Medulla oblongata (tissue), 1 donor: ENCODE results near the gene NQO2.
A peak's percentile ranks its signal among the peaks of the same experiment; 100 is the strongest.

Experiments used
- DNase-seq: peaks from one replicate; pipeline ENCODE4 v3.0.0-alpha.2; 2015; ENCODE audit errors: extremely low spot score

Gene NQO2, protein sequence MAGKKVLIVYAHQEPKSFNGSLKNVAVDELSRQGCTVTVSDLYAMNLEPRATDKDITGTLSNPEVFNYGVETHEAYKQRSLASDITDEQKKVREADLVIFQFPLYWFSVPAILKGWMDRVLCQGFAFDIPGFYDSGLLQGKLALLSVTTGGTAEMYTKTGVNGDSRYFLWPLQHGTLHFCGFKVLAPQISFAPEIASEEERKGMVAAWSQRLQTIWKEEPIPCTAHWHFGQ

DNA sequence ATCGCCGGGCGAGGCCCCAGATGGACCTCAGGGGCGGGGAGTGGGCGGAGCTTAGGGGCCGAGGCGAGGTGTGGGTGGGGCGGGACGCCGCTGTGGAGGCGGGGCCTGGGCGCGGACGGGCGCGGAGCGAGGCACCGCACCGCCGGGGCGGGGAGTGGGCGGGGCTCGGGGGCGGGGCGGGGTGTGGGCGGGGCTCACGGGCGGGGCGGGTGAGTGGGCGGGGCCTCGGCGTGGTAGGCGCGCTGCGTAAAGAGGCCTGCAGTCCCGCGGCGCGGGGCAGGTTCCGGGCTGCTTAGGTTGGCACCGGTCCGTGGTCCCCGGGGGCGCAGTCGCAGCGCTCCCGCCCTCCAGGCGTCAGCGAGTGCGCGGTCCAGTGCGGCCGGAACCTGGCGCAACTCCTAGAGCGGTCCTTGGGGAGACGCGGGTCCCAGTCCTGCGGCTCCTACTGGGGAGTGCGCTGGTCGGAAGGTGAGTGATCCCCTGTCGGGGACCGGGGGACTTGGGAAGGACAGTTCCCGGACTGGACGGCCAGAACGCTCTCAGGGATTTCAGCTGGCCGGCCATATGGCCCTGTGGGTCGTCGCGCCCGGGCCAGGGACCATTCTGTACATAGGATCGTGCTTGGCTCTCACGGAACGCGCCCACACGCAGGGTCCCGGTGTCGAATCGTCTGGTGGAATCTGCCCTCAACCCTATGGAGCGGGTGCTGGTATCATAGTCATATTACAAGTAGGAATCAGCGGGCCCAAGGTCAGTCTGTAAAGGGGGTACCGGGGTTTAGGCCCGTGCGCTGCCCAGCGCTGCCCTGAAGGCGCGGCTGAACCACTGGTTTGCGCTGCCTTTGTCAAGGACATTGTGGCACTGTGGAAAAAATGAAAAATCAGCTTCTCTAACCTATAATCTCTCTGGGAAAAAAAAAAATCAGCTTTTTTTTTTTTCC, at the start of gene NQO2:
NQO2 (plus strand) TSS at position 277 of the 940 bp plus-strand sequence. CDS start 6,659 bp downstream, outside the sequence.
- peak; percentile 93 for DNase-seq

DNA sequence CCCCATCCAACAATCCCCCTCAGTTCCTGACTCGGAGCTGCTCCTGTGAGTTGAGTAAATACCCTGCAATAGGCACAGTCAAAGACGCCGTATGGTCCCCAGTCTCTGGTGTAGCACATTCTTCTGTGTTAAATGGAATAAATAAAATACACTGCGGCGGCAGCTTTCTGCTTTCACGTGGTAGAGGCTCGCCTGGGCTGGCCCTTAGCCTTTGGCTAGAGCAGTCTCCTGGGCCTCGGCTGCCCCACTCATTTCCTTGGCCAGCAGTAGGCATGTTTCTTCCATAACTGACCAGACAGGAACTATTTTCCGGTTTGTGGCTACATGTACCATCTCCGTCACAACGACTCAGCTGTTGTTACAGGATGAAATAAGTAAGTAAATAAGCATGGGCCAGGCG, 49.0 kb upstream of the NQO2 start:
- no peak for DNase-seq

DNA sequence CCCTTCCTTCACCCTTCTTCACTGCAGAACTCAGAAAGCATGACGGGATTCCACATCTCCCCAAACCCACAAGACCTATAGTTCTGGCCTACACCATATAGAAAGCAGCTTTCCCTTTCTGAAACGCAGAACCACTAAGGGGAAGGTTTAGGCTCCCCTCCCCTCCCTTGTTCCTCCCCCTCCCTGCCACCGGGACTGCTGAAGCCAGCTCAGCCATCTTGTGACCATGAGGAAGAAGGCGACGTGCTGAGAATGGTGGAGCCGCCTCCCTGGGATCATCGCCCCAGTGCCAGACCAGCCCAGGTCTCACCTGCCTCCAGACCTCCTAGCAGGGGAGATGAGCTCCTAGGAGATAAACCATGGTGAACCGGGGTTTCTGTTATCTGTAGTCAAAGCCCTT, 48.0 kb upstream of the NQO2 start:
- peak; percentile 61 for DNase-seq

DNA sequence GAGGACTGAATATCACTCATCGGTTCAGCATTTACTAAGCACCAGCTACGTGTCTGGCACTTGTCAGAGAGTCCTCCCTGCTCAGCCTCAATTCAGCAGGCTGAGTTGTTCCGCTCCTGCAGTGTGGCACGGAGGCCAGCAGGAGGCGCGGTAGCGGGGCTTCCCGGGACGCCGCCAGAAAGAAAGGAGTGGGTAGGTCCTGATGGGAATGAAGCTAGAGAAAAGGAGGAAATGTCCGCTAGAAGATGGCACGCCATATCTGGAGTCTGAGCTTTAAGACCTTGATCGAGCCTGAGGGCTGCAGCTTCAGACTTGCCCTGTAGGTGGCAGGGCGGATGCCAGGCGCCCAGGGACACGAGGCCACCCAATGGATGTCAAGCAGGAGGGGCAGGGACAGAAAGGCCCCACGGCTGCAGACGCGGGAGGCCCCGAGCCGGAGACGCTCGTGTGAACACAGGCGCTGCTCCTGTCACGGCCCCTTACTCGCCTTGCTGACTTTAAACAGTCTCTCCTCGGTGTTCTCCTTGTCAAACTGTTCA, 47.1 kb upstream of the NQO2 start:
- peak; percentile 70 for DNase-seq

DNA sequence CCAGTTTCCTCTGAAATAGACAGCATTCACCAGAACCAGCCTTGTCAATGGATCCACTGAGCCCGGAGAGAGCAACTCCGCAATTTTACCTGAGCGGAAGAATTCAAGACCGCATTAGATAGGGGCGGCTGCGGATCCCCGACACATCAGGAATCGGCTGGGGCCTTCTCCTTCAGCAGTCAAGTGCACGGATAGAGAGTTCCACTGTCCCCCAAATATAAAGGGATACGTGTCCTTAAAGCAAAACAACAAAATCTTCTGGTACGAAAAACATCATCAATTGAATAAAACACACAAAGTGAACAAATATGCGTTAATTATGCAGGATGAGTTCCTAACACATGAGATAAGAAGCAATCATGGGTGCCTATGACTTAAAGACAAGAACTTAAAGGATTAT, 46.6 kb upstream of the NQO2 start:
- no peak for DNase-seq

DNA sequence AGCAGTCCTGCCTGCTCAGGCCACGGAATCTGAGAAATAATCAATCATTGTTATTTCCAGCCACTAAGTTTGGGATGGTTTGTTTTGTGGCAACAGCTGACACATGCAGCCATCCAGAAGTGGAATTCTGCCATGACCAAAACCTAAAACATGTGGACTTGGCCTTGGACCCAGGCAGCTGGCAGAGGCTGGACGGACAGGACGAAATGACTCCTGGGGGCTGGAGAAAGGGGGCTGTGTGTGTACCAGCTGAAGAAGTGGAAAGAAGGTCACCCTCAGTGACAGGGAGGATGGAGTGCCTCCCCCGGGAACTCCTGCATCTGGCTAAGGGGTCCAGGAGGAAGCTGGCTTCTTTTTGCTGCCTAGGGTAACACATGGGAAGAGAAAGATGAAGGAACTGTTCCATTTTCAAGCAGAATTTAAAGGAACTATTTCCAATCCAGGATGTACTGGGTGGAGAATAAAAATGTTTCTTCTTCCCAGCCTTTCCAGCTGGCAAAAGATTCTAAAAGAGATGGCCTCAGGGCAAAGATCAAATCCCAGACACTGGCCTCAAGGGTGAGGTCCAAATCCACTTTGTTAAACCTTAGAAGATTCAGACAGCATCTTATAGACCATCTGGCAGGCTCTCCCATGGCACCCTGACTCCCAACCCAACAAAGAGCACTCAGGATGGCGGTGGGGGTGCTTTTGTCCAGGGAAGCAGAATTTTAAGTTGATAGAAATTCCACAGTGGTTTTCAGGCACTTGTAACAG, 42.6 kb upstream of the NQO2 start:
- DNase-seq, result no peak

DNA sequence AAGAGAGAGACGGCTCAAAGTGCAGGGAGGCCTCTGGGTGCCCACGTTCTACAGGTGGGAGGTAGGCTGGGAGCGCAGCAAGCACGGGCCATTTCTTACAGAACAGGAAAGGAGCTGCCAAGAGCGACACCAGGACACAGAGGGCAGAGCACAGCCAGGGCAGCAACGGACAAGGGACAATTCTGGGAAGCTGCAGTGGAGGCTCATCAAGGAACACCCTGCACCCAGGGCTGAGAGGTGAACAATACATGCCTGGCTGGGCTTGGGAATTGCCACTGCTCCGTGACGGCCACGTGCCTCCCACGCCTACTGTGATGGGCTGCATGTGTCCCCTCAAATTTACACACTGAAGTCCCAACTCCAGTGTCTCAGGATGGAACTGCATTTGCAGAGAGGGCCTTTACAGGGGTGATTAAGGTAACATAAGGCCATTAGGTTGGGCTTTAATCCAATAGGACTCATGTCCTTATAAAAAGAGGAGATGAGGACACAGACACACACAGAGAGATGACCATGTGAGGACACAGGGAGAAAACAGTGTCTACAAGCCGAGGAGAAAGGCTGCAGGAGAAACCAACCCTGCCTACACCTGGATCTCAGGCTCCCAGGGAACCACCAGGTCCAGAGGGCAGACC, 41.9 kb upstream of the NQO2 start:
- DNase-seq, result no peak

DNA sequence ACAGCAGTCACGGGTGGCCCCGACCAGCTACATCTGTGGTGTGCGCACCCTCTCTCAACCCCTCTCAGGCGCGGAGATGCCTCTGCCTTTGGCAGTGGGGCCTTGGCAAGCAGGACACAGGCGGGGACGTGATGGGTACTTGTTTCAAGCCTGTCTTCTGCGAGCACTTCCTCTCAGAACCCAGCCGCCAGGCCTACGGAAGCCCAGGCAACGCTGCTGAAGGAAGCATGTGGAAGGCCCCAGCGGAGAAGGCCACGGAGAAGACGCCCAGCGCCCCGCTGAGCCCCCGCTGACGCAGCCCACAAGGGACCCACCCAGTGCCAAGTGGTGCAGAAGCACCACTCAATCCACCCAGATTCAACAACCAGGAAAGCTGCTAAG, 41.4 kb upstream of the NQO2 start:
- DNase-seq, result peak; percentile 59

DNA sequence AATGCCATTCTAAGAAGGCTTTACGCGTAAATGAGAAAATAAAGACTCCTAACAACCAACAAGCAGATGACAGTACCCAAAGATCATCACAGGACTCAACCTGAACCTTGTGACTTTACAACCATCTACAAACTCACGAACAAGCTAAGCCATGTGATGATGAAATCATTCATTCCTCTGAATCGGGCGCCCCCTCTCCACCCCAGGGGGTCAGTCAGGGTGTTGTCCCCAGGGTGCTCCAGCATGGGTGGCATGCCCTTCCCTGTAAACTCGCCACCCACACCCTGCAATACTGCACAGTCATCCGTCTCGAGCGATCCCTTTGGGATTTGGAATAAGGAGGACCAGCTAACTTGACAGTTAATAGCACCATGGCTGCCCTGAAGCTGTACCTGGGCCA, 40.9 kb upstream of the NQO2 start:
- DNase-seq, result no peak

DNA sequence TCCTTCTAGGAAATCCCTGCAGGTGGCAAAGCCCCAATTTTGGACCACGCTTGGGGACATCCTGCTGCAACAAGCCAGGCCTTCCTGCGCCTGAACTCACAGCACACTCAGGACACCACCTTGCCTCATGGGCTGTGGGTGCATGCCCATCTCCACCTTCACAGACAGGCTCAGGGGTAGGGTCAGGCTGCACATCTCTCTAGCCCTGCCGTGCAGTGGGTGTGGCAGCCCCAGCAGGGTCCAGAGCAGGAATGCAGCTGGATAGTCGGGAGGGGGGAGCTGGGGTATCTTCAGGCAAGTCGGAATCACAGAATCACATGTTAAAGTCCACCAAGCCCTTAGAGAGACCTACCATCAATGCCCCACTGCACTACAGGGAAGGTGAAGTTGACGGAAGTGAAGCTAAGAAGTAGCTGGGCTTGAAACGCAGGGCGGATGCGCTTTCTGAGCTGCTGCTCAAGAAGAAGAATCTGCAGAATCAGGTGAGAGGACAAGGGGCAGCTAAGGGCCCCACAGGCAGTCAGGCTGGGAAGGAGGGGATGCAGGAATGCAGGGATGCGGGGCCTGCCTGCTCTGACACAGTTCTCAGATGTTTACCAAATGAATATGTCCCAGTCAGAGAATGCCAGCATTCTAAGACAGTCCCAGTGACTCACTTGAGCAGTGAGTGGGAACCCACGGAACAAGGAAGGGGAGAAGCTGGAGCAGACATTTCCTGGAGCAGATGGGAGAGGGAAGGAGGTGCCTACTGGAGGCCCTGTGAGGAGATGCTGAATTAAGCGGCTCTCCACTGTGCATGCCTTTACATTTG, 39.6 kb upstream of the NQO2 start:
- DNase-seq, result no peak

DNA sequence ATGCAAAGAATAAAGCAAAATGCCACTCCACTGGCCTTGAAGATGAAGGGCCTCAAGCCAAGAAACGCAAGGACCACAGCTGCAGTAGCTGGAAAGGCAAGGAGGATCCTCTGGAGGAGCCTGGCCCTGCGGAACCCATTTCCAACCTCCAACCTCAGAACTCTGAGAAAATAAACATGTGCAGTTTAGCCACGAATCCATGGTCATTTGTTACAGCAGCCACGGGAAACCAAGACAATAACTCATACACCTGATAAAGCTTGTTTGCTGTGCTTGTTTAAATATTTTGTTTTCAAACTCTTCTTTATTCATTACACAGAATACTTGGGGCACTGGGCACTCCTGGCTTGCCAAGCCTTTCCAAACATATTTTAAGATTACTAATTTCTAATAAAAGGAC, 38.8 kb upstream of the NQO2 start:
- no peak for DNase-seq

DNA sequence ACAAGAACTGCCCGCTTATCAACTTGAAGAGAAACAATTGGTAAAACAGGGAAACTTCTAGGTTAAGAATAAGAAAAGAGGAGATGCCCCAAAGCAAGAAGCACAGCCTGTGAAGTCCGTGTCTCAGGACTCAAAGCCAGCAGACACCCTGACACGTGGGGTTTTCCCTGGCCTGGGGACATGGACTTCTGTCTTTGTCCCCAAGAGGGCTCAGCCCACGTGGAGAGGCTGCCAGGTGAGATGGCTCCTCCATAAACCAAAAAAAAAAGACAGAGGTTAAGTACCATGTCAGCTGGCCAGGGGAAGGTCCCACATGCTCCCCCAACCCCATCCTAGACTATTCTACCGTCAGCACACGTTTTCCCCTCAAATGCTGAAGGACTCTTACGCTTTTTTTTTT, 38.2 kb upstream of the NQO2 start:
- no peak for DNase-seq

DNA sequence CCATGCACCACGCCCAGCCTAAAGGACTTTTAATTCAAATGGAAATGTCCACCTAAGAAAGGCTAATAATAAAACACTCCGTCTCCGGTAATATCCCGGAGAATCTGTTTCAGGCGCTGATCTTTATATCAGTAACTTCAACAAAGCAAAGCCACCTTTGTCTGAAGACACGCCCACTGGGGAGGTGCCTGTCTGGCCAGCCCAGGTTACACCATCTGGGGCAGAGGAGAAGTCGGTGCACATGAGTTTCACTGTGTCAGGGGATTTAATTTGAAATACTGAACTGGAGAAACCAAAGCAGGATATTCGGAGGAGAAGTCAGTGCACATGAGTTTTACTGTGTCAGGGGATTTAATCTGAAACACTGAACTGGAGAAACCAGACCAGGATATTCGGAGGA, 37.7 kb upstream of the NQO2 start:
- peak; percentile 51 for DNase-seq

DNA sequence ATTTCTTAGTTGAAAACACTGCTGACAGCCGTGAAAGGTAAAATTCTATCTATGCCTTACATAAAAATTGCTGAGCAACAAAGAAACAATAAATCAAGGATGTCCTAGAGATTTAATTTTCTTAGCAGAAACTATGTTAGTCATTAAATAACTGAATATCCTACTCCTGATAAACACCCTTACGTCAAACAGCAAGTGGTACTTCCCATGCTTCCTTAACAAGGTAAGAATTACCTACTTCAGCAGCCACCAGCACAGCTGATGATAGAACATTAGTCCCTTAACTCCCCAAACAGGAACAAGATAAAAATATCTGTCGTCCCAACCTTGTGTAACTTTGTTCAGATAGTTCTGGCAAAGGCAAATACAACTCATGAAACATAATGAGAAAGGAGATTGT, 37.1 kb upstream of the NQO2 start:
- DNase-seq, result no peak

DNA sequence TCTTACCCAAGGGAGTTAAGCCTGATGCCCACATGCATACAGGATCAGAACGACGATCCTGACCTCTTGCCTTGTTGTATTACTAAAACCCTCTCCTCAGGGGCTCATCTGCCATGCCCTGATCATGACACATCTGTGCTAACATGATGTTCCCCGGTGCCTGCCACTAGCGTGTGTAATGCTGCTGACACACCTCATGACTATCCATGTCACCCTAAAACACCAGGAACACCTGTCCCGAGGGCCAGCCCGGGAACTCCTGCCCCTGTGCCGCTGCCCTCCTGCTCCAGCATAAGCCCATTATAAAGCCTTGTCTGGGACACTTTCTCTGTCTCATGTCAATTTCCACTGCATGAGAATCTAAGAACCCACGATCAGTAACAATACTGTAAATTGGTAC, 35.9 kb upstream of the NQO2 start:
- DNase-seq, result no peak

DNA sequence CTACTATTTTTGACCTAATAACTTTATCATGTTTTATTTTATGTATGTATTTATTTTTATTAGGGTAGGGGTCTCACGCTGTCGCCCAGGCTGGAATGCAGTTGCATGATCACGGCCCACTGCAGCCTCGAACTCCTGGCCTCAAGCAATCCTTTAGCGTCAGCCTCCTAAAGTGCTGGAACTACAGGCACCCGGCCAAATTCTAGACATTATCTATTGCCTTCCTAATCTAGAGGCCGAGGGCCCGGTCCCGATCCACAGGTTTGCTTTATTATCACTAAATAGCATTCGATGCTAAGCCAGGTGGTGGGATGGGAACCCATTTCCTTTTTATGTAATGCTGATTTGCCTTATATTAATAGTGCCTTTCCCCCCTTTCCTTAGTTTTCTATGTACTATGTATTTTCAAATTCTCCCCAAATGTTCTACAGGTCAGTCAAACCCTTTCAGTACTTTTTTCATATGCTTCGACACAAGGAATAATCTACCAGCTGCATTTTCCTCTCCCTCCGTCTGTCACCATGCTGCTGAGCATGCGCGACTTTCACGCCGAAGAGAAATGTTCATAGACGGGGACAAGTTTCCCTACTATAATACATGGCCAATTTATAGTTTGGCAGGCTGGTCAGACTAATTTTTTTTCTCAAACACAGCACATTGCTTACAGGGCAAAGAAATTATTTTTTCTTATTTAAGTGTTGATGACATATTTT, 34.7 kb upstream of the NQO2 start:
- DNase-seq, result no peak

DNA sequence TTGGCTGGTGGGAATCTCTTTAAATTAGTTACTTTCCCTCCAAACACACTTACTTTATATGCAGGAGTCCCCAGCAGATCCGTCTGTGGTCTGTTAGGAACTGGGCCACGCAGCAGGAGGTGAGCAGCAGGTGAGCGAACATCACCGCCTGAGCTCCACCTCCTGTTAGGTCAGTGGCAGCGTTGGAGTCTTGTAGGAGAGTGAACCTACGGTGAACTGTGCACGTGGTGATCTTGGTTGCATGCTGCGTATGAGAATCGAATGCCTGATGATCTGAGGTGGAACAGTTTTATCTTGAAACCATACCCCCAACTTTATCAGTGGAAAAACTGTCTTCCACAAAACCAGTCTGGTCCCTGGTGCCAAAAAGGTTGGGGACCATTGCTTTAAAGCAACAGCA, 33.3 kb upstream of the NQO2 start:
- no peak for DNase-seq

DNA sequence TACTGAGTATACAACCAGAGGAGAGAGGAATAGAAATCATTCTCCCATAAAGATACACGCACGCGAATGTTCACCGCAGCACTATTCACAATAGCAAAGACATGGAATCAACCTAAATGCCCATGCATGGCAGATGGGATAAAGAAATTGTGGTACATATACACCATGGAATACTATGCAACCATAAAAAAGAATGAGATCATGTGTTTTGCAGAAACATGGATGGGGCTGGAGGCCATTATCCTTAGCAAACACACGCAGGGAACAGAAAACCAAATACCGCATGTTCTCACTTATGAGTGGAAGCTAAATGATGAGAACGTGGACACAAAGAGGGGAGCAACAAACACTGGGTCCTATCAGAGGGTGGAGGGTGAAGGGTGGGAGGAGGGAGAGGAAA, 31.8 kb upstream of the NQO2 start:
- DNase-seq, result no peak

DNA sequence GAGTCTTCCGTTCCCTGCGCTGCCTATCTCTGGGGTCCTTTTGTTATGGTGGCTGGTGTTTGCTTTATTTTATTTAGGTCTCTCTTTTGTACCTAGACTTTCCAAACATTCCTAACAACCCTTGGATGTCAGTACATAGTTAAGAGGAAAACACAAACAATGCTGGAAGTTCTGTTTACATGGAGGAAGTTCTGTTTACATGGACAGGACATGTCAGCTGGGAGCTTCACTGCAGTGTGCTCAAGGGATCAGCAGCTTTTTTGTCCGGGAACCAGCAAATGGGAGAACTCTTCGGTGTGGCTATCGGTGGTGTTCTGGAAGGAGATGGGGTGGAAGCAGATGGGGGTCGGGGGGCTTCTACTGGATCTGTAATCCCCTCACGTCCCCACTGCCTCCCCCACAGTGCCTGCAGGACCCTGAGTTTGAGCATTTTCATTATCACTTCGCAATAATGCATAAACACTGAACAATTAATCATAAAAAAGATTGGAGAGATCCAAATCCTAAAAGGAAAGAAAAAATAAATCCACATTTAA, 31.0 kb upstream of the NQO2 start:
- DNase-seq, result no peak

DNA sequence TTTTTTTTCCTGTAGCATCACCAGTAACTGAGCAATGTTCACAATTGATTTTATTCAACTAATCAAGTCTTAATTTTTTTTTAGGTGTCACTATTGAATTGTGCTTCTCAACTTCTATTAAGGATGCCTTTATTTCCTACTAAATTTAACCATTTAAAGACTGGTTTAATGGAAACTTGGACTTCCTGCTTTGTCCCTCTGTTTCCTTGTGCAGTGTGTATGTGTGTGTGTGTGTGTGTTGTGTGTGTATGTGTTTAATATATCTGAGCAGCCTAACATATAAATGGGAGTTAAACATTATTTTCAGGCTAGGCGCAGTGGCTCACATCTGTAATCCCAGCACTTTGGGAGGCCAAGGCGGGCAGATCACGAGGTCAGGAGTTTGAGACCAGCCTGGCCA, 30.1 kb upstream of the NQO2 start:
- no peak for DNase-seq
